IMR-90 (cell line): ENCODE data around the gene KRT74.

ENCODE experiments used
- BHLHE40 ChIP-seq: fragments of 150-350 bp; IDR thresholded peaks from 2 replicates; pipeline ENCODE4 v1.6.1; 2016; ENCODE audit warnings: mild to moderate bottlenecking, low read depth, low read length
- CHD1 ChIP-seq: IDR thresholded peaks from 2 replicates; pipeline ENCODE4 v1.6.1; 2012; ENCODE audit warnings: low read depth, low read length, improper control_type of control experiment
- CTCF ChIP-seq: conservative IDR thresholded peaks from 2 replicates; pipeline ENCODE4 v1.5.1; 2012; ENCODE audit warnings: mild to moderate bottlenecking, low read depth, low read length, improper control_type of control experiment
- ELK1 ChIP-seq: fragments of 150-350 bp; IDR thresholded peaks from 2 replicates; pipeline ENCODE4 v1.6.1; 2016; ENCODE audit warnings: low read depth, mild to moderate bottlenecking, low read length, moderate library complexity, borderline replicate concordance
- FOS ChIP-seq: fragments of 150-350 bp; IDR thresholded peaks from 2 replicates; pipeline ENCODE4 v1.6.1; 2016; ENCODE audit warnings: low read depth, low read length
- MAZ ChIP-seq: IDR thresholded peaks from 2 replicates; pipeline ENCODE4 v1.6.1; 2012; ENCODE audit warnings: low read depth, mild to moderate bottlenecking, low read length, improper control_type of control experiment, moderate library complexity, borderline replicate concordance
- POLR2A ChIP-seq: IDR thresholded peaks from 2 replicates; pipeline ENCODE4 v1.6.1; 2012; ENCODE audit warnings: mild to moderate bottlenecking, low read depth, low read length
- RAD21 ChIP-seq: IDR thresholded peaks from 2 replicates; pipeline ENCODE4 v1.6.1; 2012; ENCODE audit warnings: low read length, improper control_type of control experiment
- RFX5 ChIP-seq: IDR thresholded peaks from 2 replicates; pipeline ENCODE4 v1.8.0; 2012; ENCODE audit warnings: low read depth, mild to moderate bottlenecking, low read length, moderate library complexity

GRCh38 chr12:52585946-52586345 lies 12.3 kb upstream of the KRT74 start:
- TF ChIP-seq POLR2A (no peak), MAZ (no peak), FOS (no peak), CTCF (no peak), ELK1 (no peak), CHD1 (no peak), BHLHE40 (no peak), RAD21 (no peak), RFX5 (no peak)
